CD14-positive monocyte (primary cell): ENCODE results near the gene DLD. TPM values are rescaled to one million over a fixed set of nuclear protein-coding genes. Genes with fewer than 3 reads are reported as not detected.

Experiments used
- DNase-seq, 3 donors: peaks; one replicate each; pipeline ENCODE4 v3.0.0-alpha.2; 2011 to 2022
- H2AFZ ChIP-seq: 2 replicates; pipeline ENCODE4 v1.6.0; 2012; ENCODE audit warnings: mild to moderate bottlenecking, low read depth, low read length, inconsistent platforms; ENCODE audit not compliant: insufficient read depth, poor library complexity, severe bottlenecking
- H3K27ac ChIP-seq, 2 donors: 1 replicate in 1 of 2; 2 replicates in 1 of 2; pipeline ENCODE4 v1.5.1; 2012 to 2013; ENCODE audit warnings: low read length in 2 of 2, control low read depth in 1 of 2, inconsistent platforms in 1 of 2, low read depth in 1 of 2, mild to moderate bottlenecking in 1 of 2
- H3K27me3 ChIP-seq, 2 donors: one replicate each; pipeline versions ENCODE4 v1.6.0 to v1.6.1; 2011 to 2013; ENCODE audit warnings: low read length in 2 of 2; ENCODE audit not compliant: control insufficient read depth in 2 of 2, insufficient read depth in 2 of 2
- H3K36me3 ChIP-seq, 2 donors: replicated peaks in 1 of 2; 1 replicate in 1 of 2; 2 replicates in 1 of 2; pipeline versions ENCODE4 v1.5.1 to v1.6.1; 2012 to 2013; ENCODE audit warnings: low read length in 2 of 2, control low read depth in 1 of 2, inconsistent platforms in 1 of 2, mild to moderate bottlenecking in 1 of 2; ENCODE audit not compliant: insufficient read depth in 2 of 2, control insufficient read depth in 1 of 2
- H3K4me1 ChIP-seq, 2 donors: 1 replicate in 1 of 2; 2 replicates in 1 of 2; pipeline versions ENCODE4 v1.5.1 to v1.6.1; 2012 to 2013; ENCODE audit warnings: low read length in 2 of 2, control low read depth in 1 of 2, inconsistent platforms in 1 of 2, mild to moderate bottlenecking in 1 of 2, moderate library complexity in 1 of 2; ENCODE audit not compliant: insufficient read depth in 2 of 2, control insufficient read depth in 1 of 2
- H3K4me2 ChIP-seq: replicated peaks from 2 replicates; pipeline ENCODE3; 2012; ENCODE audit warnings: low read length, moderate library complexity, mild to moderate bottlenecking; ENCODE audit not compliant: poor library complexity, severe bottlenecking; ENCODE audit errors: extremely low read depth
- H3K4me3 ChIP-seq, 3 experiments: fragments of 200-600 bp in 1 of 3; sonication (generic) in 1 of 3; replicated peaks in 1 of 3; 1 replicate in 2 of 3; 2 replicates in 1 of 3; pipeline ENCODE4 v1.5.1; 2011 to 2013; ENCODE audit warnings: low read length in 3 of 3, mild to moderate bottlenecking in 3 of 3, control low read depth in 2 of 3, low read depth in 2 of 3, inconsistent platforms in 1 of 3, moderate library complexity in 1 of 3
- H3K79me2 ChIP-seq: 2 replicates; pipeline ENCODE4 v1.6.0; 2012; ENCODE audit warnings: mild to moderate bottlenecking, control low read depth, inconsistent platforms, low read length, moderate library complexity; ENCODE audit not compliant: insufficient read depth
- H3K9ac ChIP-seq: 2 replicates; pipeline ENCODE4 v1.6.0; 2017; ENCODE audit warnings: low read length, mild to moderate bottlenecking; ENCODE audit not compliant: insufficient read depth, poor library complexity, severe bottlenecking
- H3K9me3 ChIP-seq, 2 donors: replicated peaks in 1 of 2; 1 replicate in 1 of 2; 2 replicates in 1 of 2; pipeline versions ENCODE4 v1.5.1 to v1.6.1; 2012 to 2013; ENCODE audit warnings: low read length in 2 of 2, control low read depth in 1 of 2; ENCODE audit not compliant: control insufficient read depth in 1 of 2, insufficient read depth in 1 of 2
- H4K20me1 ChIP-seq: 2 replicates; pipeline ENCODE4 v1.6.0; 2012; ENCODE audit warnings: mild to moderate bottlenecking, low read length, control low read depth, moderate library complexity; ENCODE audit not compliant: insufficient read depth
- H3K27ac Mint-ChIP-seq, 7 donors: one replicate each; pipeline ENCODE4 v1.8.0; 2020; ENCODE audit warnings: mild to moderate bottlenecking in 7 of 7, mixed read lengths in 7 of 7, moderate library complexity in 6 of 7, inconsistent platforms in 2 of 7
- H3K27me3 Mint-ChIP-seq, 3 donors: one replicate each; pipeline ENCODE4 v1.8.0; 2021 to 2022; ENCODE audit warnings: low read depth in 3 of 3, mild to moderate bottlenecking in 3 of 3, mixed read lengths in 3 of 3, moderate library complexity in 3 of 3, inconsistent platforms in 1 of 3
- H3K36me3 Mint-ChIP-seq, 2 donors: one replicate each; pipeline ENCODE4 v1.8.0; 2020; ENCODE audit warnings: mixed read lengths in 2 of 2, inconsistent platforms in 1 of 2, mild to moderate bottlenecking in 1 of 2
- H3K4me1 Mint-ChIP-seq: one replicate; pipeline ENCODE4 v1.8.0; 2020; ENCODE audit warnings: mild to moderate bottlenecking, mixed read lengths
- H3K4me3 Mint-ChIP-seq, 2 donors: one replicate each; pipeline ENCODE4 v1.8.0; 2020; ENCODE audit warnings: mild to moderate bottlenecking in 2 of 2, mixed read lengths in 2 of 2, moderate library complexity in 1 of 2
- H3K9me3 Mint-ChIP-seq, 7 donors: one replicate each; pipeline ENCODE4 v1.8.0; 2020 to 2022; ENCODE audit warnings: mixed read lengths in 7 of 7, mild to moderate bottlenecking in 6 of 7, moderate library complexity in 6 of 7, inconsistent platforms in 2 of 7
- WGBS: methylation state at CpG from one replicate; pipeline ENCODE4 v1.1.5; 2013; ENCODE audit warnings: missing lambda C conversion rate; ENCODE audit not compliant: insufficient coverage; 5-methylcytosine and 5-hydroxymethylcytosine counted together
- intact Hi-C, 2 donors: fragments of 100-400 bp; cut with micrococcal nuclease; formaldehyde crosslinking; loops; one replicate each; pipeline versions ENCODE4 v1.15.0 to v1.15.1; 2023
- polyA plus RNA-seq, 3 donors: library from polyadenylated mRNA; depleted of rRNA in 1 of 3; unstranded in 2 of 3; stranded (reverse) in 1 of 3; fragments of 300-500 nt in 2 of 3; fragments of >200 nt in 1 of 3; fragmentation: Illumina TruSeq in 2 of 3; gene quantifications; 1 replicate in 2 of 3; 2 replicates in 1 of 3; pipeline ENCODE4 v1.2.3, GENCODE V29; 2012 to 2021
- TF ChIP-seq, protein P1 (sequence below): fragments of 200-600 bp; IDR thresholded peaks from one replicate; pipeline ENCODE4 v1.8.0; 2022; ENCODE audit warnings: antibody characterized with exemption, mild to moderate bottlenecking

The DLD gene
- polyA plus RNA-seq, 3 donors = 54.5 to 73.6 (median 70.1) TPM

- H3K4me1 ChIP-seq = no peaks in the 10 kb centered on the region
- no peaks in the 10 kb centered on the region for H3K4me1 Mint-ChIP-seq
- TF ChIP-seq, protein P1, sequence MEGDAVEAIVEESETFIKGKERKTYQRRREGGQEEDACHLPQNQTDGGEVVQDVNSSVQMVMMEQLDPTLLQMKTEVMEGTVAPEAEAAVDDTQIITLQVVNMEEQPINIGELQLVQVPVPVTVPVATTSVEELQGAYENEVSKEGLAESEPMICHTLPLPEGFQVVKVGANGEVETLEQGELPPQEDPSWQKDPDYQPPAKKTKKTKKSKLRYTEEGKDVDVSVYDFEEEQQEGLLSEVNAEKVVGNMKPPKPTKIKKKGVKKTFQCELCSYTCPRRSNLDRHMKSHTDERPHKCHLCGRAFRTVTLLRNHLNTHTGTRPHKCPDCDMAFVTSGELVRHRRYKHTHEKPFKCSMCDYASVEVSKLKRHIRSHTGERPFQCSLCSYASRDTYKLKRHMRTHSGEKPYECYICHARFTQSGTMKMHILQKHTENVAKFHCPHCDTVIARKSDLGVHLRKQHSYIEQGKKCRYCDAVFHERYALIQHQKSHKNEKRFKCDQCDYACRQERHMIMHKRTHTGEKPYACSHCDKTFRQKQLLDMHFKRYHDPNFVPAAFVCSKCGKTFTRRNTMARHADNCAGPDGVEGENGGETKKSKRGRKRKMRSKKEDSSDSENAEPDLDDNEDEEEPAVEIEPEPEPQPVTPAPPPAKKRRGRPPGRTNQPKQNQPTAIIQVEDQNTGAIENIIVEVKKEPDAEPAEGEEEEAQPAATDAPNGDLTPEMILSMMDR = no peak
- peaks cover 20 to 21% of the 10 kb centered on the region in 2 donors for H3K36me3 Mint-ChIP-seq
- H3K4me2 ChIP-seq = no peak overlapping the region
- H3K4me3 ChIP-seq = no peak overlapping the region
- intact Hi-C loops = no loop called here
- no peak overlapping the region for H3K4me3 Mint-ChIP-seq
- H3K9me3 ChIP-seq = no peaks in the 10 kb centered on the region
- no peaks in the 10 kb centered on the region for H3K27me3 ChIP-seq
- 100% methylated on average over 3 of the region's 8 CpGs for WGBS
- H2AFZ ChIP-seq = no peak overlapping the region
- H3K9ac ChIP-seq = no peak overlapping the region
- no peaks in the 10 kb centered on the region for H3K9me3 Mint-ChIP-seq
- H3K79me2 ChIP-seq = no peaks in the 10 kb centered on the region
- no peaks in the 10 kb centered on the region for H4K20me1 ChIP-seq
- H3K36me3 ChIP-seq = peaks cover 4 to 31% of the 10 kb centered on the region in 2 donors
- DNase-seq = no peak
- peak overlapping the region in 1 of 7 donors; percentile 67 for H3K27ac Mint-ChIP-seq
- peaks cover 0 to 1% (median 0%) of the 10 kb centered on the region in 3 donors for H3K27me3 Mint-ChIP-seq
- H3K27ac ChIP-seq = no peak overlapping the region
Measured at GRCh38 chr7:107934991-107935770, 44.2 kb downstream of the DLD start.

- no peaks in the 10 kb centered on the region for H3K9me3 Mint-ChIP-seq
- no CpG with 5 or more reads among the region's 2 CpGs for WGBS
Measured at GRCh38 chr7:107936312-107936711, 45.3 kb downstream of the DLD start.

More at GRCh38 chr7:107936312-107936711, 45.3 kb downstream of the DLD start:
- intact Hi-C loops = no loop called here
- no peak overlapping the region for H3K27ac ChIP-seq
- Mint-ChIP-seq H3K4me1 (no peaks in the 10 kb centered on the region), H3K36me3 (peaks cover 20 to 24% of the 10 kb centered on the region in 2 donors), H3K27me3 (peaks cover 0 to 1% (median 0%) of the 10 kb centered on the region in 3 donors), H3K4me3 (no peak overlapping the region), H3K27ac (peak overlapping the region in 1 of 7 donors; percentile 1)
- no peaks in the 10 kb centered on the region for H3K79me2 ChIP-seq
- H3K4me2 ChIP-seq = no peak overlapping the region
- H3K36me3 ChIP-seq = peaks cover 6 to 30% of the 10 kb centered on the region in 2 donors
- H3K4me1 ChIP-seq = no peaks in the 10 kb centered on the region
- no peaks in the 10 kb centered on the region for H3K27me3 ChIP-seq
- H2AFZ ChIP-seq = no peak overlapping the region
- TF ChIP-seq, protein P1 = no peak
- no peak for DNase-seq
- no peaks in the 10 kb centered on the region for H3K9me3 ChIP-seq
- no peak overlapping the region for H3K9ac ChIP-seq
- no peaks in the 10 kb centered on the region for H4K20me1 ChIP-seq
- no peak overlapping the region for H3K4me3 ChIP-seq
